Eye (tissue), 1 donor: ENCODE data around the gene POU3F3.

Experiments used
- DNase-seq: peaks from one replicate; pipeline ENCODE4 v3.0.0-alpha.2; 2015

POU3F3 gene

GRCh38 chr2:104847586-104848160, 6.2 kb upstream of the POU3F3 start:
- DNase-seq = no peak

GRCh38 chr2:104848526-104848925, 5.4 kb upstream of the POU3F3 start:
- peak; percentile 37 for DNase-seq

GRCh38 chr2:104849101-104849500, 4.8 kb upstream of the POU3F3 start:
- peak; percentile 30 for DNase-seq

- peak; percentile 91 for DNase-seq
Measured at GRCh38 chr2:104849618-104850141, 4.2 kb upstream of the POU3F3 start.

GRCh38 chr2:104850361-104851290, 3.3 kb upstream of the POU3F3 start:
- peak; percentile 49 for DNase-seq

GRCh38 chr2:104851291-104852089, 2.4 kb upstream of the POU3F3 start:
- DNase-seq = peak; percentile 72

GRCh38 chr2:104852090-104852666, 1.7 kb upstream of the POU3F3 start:
- DNase-seq = peak; percentile 83

GRCh38 chr2:104854498-104855220, 744 bp downstream of the POU3F3 start:
- DNase-seq = peak; percentile 79

GRCh38 chr2:104855221-104856085, 1.5 kb downstream of the POU3F3 start:
- DNase-seq = no peak

GRCh38 chr2:104856086-104856972, 2.4 kb downstream of the POU3F3 start:
- peak; percentile 74 for DNase-seq

GRCh38 chr2:104856973-104857261, 3.0 kb downstream of the POU3F3 start:
- DNase-seq = no peak

GRCh38 chr2:104857262-104858005, 3.5 kb downstream of the POU3F3 start:
- peak; percentile 77 for DNase-seq

- DNase-seq = peak; percentile 75
Measured at GRCh38 chr2:104858006-104858978, 4.4 kb downstream of the POU3F3 start.

- peak; percentile 74 for DNase-seq
Measured at GRCh38 chr2:104859291-104859765, 5.4 kb downstream of the POU3F3 start.

GRCh38 chr2:104859766-104860450, 6.0 kb downstream of the POU3F3 start:
- DNase-seq = peak; percentile 56

GRCh38 chr2:104860451-104860790, 6.5 kb downstream of the POU3F3 start:
- DNase-seq = peak; percentile 63

GRCh38 chr2:104861351-104862057, 7.6 kb downstream of the POU3F3 start:
- peak; percentile 79 for DNase-seq
